NCI-H2196 treated with DMSO at 0.1 percent for 48 hours (cell line): Measurements from ENCODE around the gene ARHGAP42.

Experiments
- DNase-seq: peaks from one replicate; lab custom pipeline; 2025; ENCODE audit not compliant: unreplicated experiment; lab: John Stamatoyannopoulos, UW

Gene ARHGAP42

GRCh38 chr11:100955318-100955717 is 268.2 kb downstream of the ARHGAP42 start:
- DNase-seq, result no peak

GRCh38 chr11:100956351-100956750 is 269.3 kb downstream of the ARHGAP42 start:
- DNase-seq, result no peak

GRCh38 chr11:100957499-100957898 is 270.4 kb downstream of the ARHGAP42 start:
- no peak for DNase-seq

GRCh38 chr11:100961633-100962032 is 274.5 kb downstream of the ARHGAP42 start:
- no peak for DNase-seq

- DNase-seq, result no peak
Observed at GRCh38 chr11:100963375-100963774, 276.3 kb downstream of the ARHGAP42 start.

- no peak for DNase-seq
Observed at GRCh38 chr11:100964435-100964834, 277.3 kb downstream of the ARHGAP42 start.

- no peak for DNase-seq
Observed at GRCh38 chr11:100965346-100965745, 278.3 kb downstream of the ARHGAP42 start.

- no peak for DNase-seq
Observed at GRCh38 chr11:100966366-100966765, 279.3 kb downstream of the ARHGAP42 start.

GRCh38 chr11:100969008-100969407 is 281.9 kb downstream of the ARHGAP42 start:
- DNase-seq, result no peak

GRCh38 chr11:100970283-100971164 is 283.4 kb downstream of the ARHGAP42 start:
- DNase-seq, result no peak

GRCh38 chr11:100972046-100972445 is 285.0 kb downstream of the ARHGAP42 start:
- no peak for DNase-seq

- DNase-seq, result no peak
Observed at GRCh38 chr11:100978442-100978841, 291.4 kb downstream of the ARHGAP42 start.

GRCh38 chr11:100978939-100979338 is 291.9 kb downstream of the ARHGAP42 start:
- no peak for DNase-seq

GRCh38 chr11:100980156-100980555 is 293.1 kb downstream of the ARHGAP42 start:
- no peak for DNase-seq

GRCh38 chr11:100981196-100981824 is 294.2 kb downstream of the ARHGAP42 start:
- DNase-seq, result no peak

- DNase-seq, result no peak
Observed at GRCh38 chr11:100984668-100985067, 297.6 kb downstream of the ARHGAP42 start.

GRCh38 chr11:100990931-100991330 is 303.8 kb downstream of the ARHGAP42 start:
- DNase-seq, result no peak

GRCh38 chr11:100991541-100991940 is 304.5 kb downstream of the ARHGAP42 start:
- DNase-seq, result no peak

- no peak for DNase-seq
Observed at GRCh38 chr11:100994966-100995365, 307.9 kb downstream of the ARHGAP42 start.

- no peak for DNase-seq
Observed at GRCh38 chr11:100999756-101000155, 312.7 kb downstream of the ARHGAP42 start.

- no peak for DNase-seq
Observed at GRCh38 chr11:101003468-101003867, 316.4 kb downstream of the ARHGAP42 start.

- DNase-seq, result no peak
Observed at GRCh38 chr11:101008961-101009689, 322.0 kb downstream of the ARHGAP42 start.
